Measurements from ENCODE around the gene TAS1R2.

GRCh38 chr1:18805925-18806849, 53.3 kb downstream of the TAS1R2 start:
- TF ChIP-seq, protein P1, sequence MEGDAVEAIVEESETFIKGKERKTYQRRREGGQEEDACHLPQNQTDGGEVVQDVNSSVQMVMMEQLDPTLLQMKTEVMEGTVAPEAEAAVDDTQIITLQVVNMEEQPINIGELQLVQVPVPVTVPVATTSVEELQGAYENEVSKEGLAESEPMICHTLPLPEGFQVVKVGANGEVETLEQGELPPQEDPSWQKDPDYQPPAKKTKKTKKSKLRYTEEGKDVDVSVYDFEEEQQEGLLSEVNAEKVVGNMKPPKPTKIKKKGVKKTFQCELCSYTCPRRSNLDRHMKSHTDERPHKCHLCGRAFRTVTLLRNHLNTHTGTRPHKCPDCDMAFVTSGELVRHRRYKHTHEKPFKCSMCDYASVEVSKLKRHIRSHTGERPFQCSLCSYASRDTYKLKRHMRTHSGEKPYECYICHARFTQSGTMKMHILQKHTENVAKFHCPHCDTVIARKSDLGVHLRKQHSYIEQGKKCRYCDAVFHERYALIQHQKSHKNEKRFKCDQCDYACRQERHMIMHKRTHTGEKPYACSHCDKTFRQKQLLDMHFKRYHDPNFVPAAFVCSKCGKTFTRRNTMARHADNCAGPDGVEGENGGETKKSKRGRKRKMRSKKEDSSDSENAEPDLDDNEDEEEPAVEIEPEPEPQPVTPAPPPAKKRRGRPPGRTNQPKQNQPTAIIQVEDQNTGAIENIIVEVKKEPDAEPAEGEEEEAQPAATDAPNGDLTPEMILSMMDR (IDR thresholded peaks at IDR 0.05) = no peak
- TF ChIP-seq EP300 (IDR thresholded peaks at IDR 0.05) (no peak), POLR2AphosphoS5 (IDR thresholded peaks at IDR 0.05) (no peak), POLR2A (IDR thresholded peaks at IDR 0.05) (no peak)

Data from gastroesophageal sphincter (tissue), 3 donors.